Measurements from ENCODE around the gene MDH2.
"Not testable (repeated sequence)": the region's sequence is repeated elsewhere in the genome, so short reads cannot be mapped to it uniquely, and the experiment has no call there.

The MDH2 gene

GRCh38 chr7:76057813-76058145 is 9.9 kb downstream of the MDH2 start:
- no peak for TF ChIP-seq CTCF (IDR thresholded peaks at IDR 0.05; ENCODE audit: insufficient read depth, low read length, poor library complexity, severe bottlenecking)
- Histone ChIP-seq H3K27me3 (replicated peaks; ENCODE audit: control insufficient read depth, insufficient read depth, low read length) (no peaks in the 10 kb centered on the region), H3K36me3 (ENCODE audit: control insufficient read depth, insufficient read depth, low read length) (peaks cover 44% of the 10 kb centered on the region), H3K4me3 (replicated peaks; ENCODE audit: low read depth, low read length) (no peak overlapping the region)
- DNase-seq (ENCODE audit: extremely low read depth, insufficient read length), result no peak

GRCh38 chr7:76058745-76059144 is 10.8 kb downstream of the MDH2 start:
- peaks cover 51% of the 10 kb centered on the region for H3K36me3 ChIP-seq (ENCODE audit: control insufficient read depth, insufficient read depth, low read length)
- H3K27me3 ChIP-seq (replicated peaks; ENCODE audit: control insufficient read depth, insufficient read depth, low read length); DNase-seq (ENCODE audit: extremely low read depth, insufficient read length); H3K4me3 ChIP-seq (replicated peaks; ENCODE audit: low read depth, low read length): not testable (repeated sequence)

DNA sequence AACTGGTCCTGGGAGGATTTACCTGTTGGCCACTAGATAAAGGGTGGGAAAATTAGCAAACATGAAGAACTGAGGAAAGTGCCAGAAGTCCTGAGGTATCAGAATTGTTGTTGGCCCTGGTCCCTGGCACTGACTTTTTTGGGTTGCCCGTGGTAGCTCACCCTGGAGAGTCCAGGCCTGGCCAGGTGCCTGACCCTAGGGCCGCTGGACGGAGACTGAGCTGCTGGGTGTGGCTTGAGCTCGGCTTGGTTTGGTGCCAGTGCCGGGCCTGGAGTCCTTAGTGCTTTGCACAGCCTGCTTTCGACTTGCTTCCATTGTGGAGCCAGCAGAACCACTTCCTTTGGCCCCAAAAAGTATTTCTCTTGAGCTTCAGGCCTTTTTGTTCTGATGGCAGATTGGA is 12.9 kb downstream of the MDH2 start:
- TF ChIP-seq CTCF (IDR thresholded peaks at IDR 0.05; ENCODE audit: insufficient read depth, low read length, poor library complexity, severe bottlenecking), result no peak
- H3K36me3 ChIP-seq (ENCODE audit: control insufficient read depth, insufficient read depth, low read length), result peaks cover 58% of the 10 kb centered on the region
- no peak for DNase-seq (ENCODE audit: extremely low read depth, insufficient read length)
- H3K4me3 ChIP-seq (replicated peaks; ENCODE audit: low read depth, low read length), result no peak overlapping the region
- no peaks in the 10 kb centered on the region for H3K27me3 ChIP-seq (replicated peaks; ENCODE audit: control insufficient read depth, insufficient read depth, low read length)

DNA sequence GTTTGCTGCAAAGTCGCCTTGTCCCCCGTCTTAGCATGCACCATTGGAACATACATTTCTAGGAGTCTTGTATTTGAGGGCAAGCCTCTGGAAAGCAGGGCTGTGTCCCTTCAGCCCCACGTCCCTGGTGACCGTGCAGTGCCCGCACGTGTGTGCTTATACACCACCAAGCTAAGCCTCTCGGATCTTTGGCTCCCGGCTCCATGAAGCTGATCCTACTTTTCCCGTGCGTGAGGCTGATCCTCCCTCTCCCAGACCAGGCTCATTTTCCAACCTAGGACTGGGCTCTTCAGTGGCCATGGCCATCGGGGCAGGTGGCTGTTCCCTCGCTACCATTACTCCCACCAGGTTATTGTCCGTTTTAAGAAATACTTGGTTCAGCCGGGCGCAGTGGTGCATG is 14.3 kb downstream of the MDH2 start:
- Histone ChIP-seq H3K4me3 (replicated peaks; ENCODE audit: low read depth, low read length) (no peak overlapping the region), H3K27me3 (replicated peaks; ENCODE audit: control insufficient read depth, insufficient read depth, low read length) (no peaks in the 10 kb centered on the region), H3K36me3 (ENCODE audit: control insufficient read depth, insufficient read depth, low read length) (peaks cover 59% of the 10 kb centered on the region)
- no peak for DNase-seq (ENCODE audit: extremely low read depth, insufficient read length)
- no peak for TF ChIP-seq CTCF (IDR thresholded peaks at IDR 0.05; ENCODE audit: insufficient read depth, low read length, poor library complexity, severe bottlenecking)

DNA sequence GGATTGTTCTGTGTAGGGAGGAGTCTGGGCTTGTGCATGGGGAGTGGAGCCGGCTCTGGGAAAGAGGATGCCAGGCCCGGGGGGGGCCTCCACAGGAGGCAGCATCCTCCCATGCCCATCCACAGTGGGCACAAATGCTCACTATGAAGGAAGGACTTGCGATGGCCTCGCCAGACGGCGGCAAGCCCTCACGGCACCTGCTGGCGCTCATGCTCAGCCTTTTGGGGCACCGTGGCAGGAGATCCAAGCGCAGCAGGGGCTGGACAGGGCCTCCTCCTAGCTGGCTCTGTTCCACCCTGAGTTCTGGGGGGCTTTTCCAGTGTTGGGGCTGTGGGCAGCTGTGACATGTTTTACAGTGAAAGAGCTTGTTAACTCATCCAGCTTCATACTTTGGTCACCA is 15.2 kb downstream of the MDH2 start:
- H3K36me3 ChIP-seq (ENCODE audit: control insufficient read depth, insufficient read depth, low read length), result peaks cover 53% of the 10 kb centered on the region
- TF ChIP-seq CTCF (IDR thresholded peaks at IDR 0.05; ENCODE audit: insufficient read depth, low read length, poor library complexity, severe bottlenecking), result no peak
- no peak for DNase-seq (ENCODE audit: extremely low read depth, insufficient read length)
- H3K27me3 ChIP-seq (replicated peaks; ENCODE audit: control insufficient read depth, insufficient read depth, low read length), result no peaks in the 10 kb centered on the region
- no peak overlapping the region for H3K4me3 ChIP-seq (replicated peaks; ENCODE audit: low read depth, low read length)

DNA sequence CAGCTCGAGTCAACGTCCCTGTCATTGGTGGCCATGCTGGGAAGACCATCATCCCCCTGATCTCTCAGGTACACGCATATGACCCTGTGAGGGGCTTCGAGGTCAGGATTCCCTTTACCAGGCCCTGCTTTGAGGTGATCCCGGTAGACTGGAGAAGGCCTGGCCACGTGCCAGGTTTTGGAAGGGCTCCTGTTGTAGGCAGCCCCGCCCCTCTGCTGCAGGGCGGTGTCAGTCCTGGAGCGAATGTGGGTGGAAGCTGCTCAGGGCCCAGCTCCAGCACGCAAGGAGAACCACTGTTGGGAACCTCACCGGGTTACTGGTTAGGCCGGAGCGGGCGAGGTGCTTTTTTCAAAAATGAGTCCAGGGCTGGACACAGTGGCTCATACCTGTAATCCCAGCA is 15.6 kb downstream of the MDH2 start:
- no peak for TF ChIP-seq CTCF (IDR thresholded peaks at IDR 0.05; ENCODE audit: insufficient read depth, low read length, poor library complexity, severe bottlenecking)
- H3K4me3 ChIP-seq (replicated peaks; ENCODE audit: low read depth, low read length), result no peak overlapping the region
- no peaks in the 10 kb centered on the region for H3K27me3 ChIP-seq (replicated peaks; ENCODE audit: control insufficient read depth, insufficient read depth, low read length)
- DNase-seq (ENCODE audit: extremely low read depth, insufficient read length), result no peak
- H3K36me3 ChIP-seq (ENCODE audit: control insufficient read depth, insufficient read depth, low read length), result peaks cover 50% of the 10 kb centered on the region
